AG09319 (cell line): ENCODE data around the gene FGD3.

Experiments
- DNase-seq: peaks from one replicate; pipeline ENCODE4 v3.0.0-alpha.2; 2010; ENCODE audit warnings: low read depth; ENCODE audit errors: extremely low read depth
- TF ChIP-seq, protein P1 (sequence below): IDR thresholded peaks from 2 replicates; pipeline ENCODE4 v1.5.1; 2011; ENCODE audit warnings: low read depth, mild to moderate bottlenecking, inconsistent platforms, low read length, moderate library complexity

FGD3 gene

GRCh38 chr9:93049491-93049890, 102.2 kb downstream of the FGD3 start:
- TF ChIP-seq, protein P1, sequence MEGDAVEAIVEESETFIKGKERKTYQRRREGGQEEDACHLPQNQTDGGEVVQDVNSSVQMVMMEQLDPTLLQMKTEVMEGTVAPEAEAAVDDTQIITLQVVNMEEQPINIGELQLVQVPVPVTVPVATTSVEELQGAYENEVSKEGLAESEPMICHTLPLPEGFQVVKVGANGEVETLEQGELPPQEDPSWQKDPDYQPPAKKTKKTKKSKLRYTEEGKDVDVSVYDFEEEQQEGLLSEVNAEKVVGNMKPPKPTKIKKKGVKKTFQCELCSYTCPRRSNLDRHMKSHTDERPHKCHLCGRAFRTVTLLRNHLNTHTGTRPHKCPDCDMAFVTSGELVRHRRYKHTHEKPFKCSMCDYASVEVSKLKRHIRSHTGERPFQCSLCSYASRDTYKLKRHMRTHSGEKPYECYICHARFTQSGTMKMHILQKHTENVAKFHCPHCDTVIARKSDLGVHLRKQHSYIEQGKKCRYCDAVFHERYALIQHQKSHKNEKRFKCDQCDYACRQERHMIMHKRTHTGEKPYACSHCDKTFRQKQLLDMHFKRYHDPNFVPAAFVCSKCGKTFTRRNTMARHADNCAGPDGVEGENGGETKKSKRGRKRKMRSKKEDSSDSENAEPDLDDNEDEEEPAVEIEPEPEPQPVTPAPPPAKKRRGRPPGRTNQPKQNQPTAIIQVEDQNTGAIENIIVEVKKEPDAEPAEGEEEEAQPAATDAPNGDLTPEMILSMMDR, result no peak
- no peak for DNase-seq

DNA sequence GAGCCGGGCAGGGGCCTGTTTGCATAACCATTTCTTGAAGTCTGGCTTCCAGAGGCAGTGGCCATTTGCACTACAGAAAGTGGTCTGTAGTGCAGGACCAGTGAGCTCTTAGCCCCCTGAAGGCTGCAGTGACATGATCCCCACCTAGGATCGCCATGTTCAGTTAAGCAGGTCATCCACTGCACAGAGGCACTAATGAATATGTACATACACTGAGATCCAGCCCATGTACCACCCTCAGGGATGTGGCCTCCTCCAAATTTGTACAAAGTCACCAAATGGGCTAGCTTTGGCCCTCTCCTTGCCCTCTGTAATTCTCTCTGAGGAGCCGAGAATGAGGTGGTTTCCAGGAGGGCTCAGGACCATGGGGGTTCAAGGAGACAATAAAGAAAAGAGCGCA, 102.9 kb downstream of the FGD3 start:
- no peak for DNase-seq
- TF ChIP-seq, protein P1, result no peak

DNA sequence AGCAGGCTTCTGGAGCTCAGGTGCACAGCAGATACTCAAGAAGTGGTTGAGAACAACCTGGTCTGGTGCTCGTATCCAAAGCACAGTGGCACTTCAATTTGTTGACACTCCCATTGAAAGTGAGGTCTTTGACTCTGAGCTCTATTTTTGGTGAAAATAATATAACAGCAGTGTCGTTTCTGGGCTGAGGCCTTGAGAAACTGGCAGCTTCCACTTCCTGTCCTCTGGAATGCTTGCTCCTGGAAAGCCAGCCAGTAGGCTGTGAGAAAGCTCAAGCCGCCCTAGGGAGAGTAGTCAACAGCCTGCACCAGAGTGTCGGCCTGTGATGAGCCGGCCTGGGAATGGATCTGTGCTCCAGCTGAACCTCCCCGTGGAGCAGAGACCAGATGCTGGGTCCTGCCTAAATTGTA, 104.4 kb downstream of the FGD3 start:
- TF ChIP-seq, protein P1, result no peak
- no peak for DNase-seq

GRCh38 chr9:93052791-93053540, 105.6 kb downstream of the FGD3 start:
- TF ChIP-seq, protein P1, result no peak
- DNase-seq, result no peak

DNA sequence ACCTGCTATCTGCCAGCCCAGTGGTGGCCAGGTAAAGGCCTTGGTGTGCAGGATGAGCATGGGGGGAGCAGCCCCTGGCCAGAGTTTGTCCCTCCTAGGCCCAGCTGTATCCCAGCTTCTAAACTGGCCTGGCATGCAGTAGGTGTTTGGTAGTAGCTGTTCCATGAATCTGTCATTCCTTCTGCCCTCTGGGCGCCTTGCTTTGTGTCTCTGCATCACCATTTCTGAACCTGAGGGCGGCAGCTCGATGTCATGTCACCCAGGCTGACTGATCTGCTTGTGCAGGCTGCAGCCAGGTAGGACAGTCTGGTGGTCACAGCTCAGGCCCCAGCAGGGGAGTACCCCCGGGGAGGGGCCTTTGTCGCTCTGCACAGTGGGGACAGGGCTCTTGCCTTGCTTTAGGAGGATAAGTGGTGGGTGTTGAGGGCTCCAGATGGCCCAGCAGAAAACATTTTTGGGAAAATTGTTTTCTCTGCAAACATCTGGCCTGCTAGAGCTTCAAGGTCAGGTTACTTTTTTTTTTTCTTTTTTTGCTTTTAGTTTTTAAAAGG, 106.5 kb downstream of the FGD3 start:
- TF ChIP-seq, protein P1, result no peak
- DNase-seq, result no peak

- TF ChIP-seq, protein P1, result no peak
- no peak for DNase-seq
Measured at GRCh38 chr9:93054758-93055704, 107.7 kb downstream of the FGD3 start.
